GM12872 (cell line): ENCODE measurements around the gene RFX5.

ENCODE experiments used
- TF ChIP-seq, protein P1 (sequence below): IDR thresholded peaks from 3 replicates; pipeline ENCODE4 v1.5.1; 2011; ENCODE audit warnings: low read depth, mild to moderate bottlenecking, low read length, moderate library complexity; ENCODE audit not compliant: insufficient read depth

RFX5 gene

DNA sequence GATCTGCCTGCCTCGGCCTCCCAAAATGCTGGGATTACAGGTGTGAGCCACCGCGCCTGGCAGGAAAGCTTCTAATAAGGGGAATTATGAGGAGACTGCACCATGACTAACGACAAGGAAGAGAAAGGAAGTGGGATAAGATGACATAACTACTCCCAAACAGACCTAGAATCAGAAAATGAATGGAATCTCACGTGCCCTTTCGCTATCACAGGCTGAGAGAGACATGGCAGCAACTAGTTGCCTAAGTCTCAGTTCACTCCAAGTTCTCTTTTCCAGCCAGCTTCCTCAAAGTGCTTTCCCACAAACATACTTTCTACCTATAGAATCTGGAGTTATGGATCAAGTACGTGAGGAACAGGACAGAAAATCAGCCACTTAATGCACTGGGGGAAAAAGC, 21.8 kb downstream of the RFX5 start:
- TF ChIP-seq, protein P1, sequence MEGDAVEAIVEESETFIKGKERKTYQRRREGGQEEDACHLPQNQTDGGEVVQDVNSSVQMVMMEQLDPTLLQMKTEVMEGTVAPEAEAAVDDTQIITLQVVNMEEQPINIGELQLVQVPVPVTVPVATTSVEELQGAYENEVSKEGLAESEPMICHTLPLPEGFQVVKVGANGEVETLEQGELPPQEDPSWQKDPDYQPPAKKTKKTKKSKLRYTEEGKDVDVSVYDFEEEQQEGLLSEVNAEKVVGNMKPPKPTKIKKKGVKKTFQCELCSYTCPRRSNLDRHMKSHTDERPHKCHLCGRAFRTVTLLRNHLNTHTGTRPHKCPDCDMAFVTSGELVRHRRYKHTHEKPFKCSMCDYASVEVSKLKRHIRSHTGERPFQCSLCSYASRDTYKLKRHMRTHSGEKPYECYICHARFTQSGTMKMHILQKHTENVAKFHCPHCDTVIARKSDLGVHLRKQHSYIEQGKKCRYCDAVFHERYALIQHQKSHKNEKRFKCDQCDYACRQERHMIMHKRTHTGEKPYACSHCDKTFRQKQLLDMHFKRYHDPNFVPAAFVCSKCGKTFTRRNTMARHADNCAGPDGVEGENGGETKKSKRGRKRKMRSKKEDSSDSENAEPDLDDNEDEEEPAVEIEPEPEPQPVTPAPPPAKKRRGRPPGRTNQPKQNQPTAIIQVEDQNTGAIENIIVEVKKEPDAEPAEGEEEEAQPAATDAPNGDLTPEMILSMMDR: no peak

DNA sequence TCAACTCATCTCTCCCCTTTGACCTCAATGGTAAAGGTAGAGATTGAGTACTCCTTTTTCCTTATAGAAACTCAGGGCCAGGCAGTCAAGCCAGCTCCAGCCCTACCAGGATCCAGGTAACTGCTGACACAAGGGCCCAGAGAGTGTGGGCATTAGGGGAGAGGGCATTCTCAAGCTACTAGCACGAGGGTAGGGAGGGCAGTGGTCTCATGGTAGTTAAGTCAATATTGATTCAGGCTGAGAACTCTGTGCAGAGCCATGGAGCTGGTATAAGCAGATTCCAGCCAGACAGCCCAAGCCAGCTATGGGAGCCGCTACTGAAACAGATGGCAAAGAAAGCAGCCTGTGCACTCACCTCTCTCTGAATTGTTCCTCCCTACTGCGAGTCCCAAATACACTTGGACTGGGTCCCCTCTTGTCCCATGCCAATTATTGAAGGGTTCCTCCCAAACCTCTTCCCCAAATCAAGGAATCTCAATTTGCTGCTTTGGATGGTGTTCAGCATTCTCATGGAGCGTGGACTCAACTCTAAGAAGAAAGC, 22.6 kb downstream of the RFX5 start:
- TF ChIP-seq, protein P1: no peak

DNA sequence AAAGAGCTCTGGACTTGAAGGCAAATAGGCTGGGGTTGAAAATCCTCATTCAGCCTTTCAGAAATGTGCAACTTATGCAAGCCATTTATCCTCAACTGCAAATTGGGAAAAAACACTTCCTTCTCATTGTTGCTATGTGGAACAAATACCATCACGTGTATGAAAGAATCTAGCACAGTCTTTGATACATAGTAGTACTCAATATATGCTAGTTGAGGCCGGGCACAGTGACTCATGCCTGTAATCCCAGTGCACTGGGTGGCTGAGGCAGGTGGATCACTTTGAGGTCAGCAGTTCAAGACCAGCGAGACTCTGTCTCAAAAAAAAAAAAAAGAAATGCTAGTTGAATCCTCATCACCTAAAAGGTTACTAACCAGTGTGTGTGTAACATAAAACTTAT, 28.1 kb downstream of the RFX5 start:
- TF ChIP-seq, protein P1: no peak

DNA sequence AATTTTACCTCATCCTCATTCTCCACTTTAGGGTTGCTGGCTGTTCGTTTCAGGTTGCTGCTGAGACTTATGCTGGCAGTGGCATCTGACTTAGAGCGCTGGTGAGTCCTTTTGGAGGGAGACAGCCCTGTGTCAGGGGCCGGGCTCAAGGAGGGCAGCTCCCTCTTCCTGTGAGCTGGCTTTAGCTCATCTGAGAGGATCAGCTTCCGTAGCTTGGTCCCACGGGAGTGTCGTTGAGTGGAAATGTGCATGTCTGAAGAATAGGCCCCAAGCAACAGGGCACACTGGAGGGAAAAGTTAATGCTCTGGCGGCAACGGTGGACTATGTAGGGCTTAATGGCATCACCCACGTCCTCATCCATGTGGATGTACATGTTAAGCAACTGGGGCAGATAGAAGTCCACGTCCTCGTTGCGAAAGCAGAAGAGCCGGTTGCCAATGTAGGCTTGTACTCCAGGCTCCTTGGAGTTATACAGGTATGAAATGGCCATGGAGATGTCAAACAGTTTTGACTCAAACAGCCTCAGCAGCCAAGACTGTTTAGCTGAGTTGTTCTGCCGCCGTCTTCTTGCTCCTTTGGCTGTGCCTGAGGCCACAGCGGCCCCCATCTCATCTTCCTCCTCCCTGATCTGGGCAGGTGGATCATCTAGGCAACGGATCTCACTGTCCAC, 31.4 kb downstream of the RFX5 start:
- TF ChIP-seq, protein P1: no peak

- TF ChIP-seq, protein P1: no peak
These were observed 32.7 kb downstream of the RFX5 start for GRCh38 chr1:151314137-151314875.

GRCh38 chr1:151313501-151313900, 33.6 kb downstream of the RFX5 start:
- TF ChIP-seq, protein P1: no peak

- TF ChIP-seq, protein P1: no peak
These were observed 34.2 kb downstream of the RFX5 start for GRCh38 chr1:151312826-151313225.
